Measurements from ENCODE around the gene SPTBN4. TPM values are rescaled to one million over a fixed set of nuclear protein-coding genes. Genes with fewer than 3 reads are reported as not detected.

SPTBN4 gene
- total and polyA plus RNA-seq, 2 experiments from 2014 or later = 0.67 to 1.3 TPM

DNA sequence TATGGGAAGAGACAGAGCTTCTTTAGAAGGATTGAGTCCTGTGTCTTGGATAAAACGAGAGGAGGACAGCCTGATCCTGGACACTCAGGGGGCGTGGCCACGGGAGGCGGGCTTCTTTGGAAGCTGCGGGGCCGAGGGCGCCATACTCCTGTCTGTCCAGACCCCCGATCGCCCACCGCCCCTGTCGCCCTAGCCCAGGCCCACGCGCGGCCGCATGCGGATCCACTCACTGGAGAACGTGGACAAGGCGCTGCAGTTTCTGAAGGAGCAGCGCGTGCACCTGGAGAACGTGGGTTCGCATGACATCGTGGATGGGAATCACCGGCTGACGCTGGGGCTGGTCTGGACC, 23.1 kb downstream of the SPTBN4 start:
- Histone ChIP-seq H3K4me1 (ENCODE audit: insufficient read depth) (no peaks in the 10 kb centered on the region), H2AFZ (no peak overlapping the region), H3K9me2 (replicated peaks; ENCODE audit: insufficient read depth) (no peaks in the 10 kb centered on the region), H4K20me1 (ENCODE audit: insufficient read depth, poor library complexity, severe bottlenecking) (no peaks in the 10 kb centered on the region), H3K4me2 (no peak overlapping the region), H3K27ac (no peak overlapping the region), H3K9me3 (ENCODE audit: low read depth) (no peaks in the 10 kb centered on the region), H3K36me3 (replicated peaks; ENCODE audit: insufficient read depth, low read depth) (no peaks in the 10 kb centered on the region), H3K79me2 (no peaks in the 10 kb centered on the region), H3K27me3 (peaks cover 5% of the 10 kb centered on the region), H3K4me3 (no peak overlapping the region)
- 92% methylated on average over 25 of the region's 25 CpGs for WGBS (ENCODE audit: low lambda C conversion rate, missing lambda C conversion rate)
- no peak for DNase-seq (ENCODE audit: low spot score)
- TF ChIP-seq EZH2phosphoT487 (IDR thresholded peaks at IDR 0.05; ENCODE audit: low read depth, severe bottlenecking, unreplicated experiment) (no peak), EZH2 (IDR thresholded peaks at IDR 0.05; ENCODE audit: borderline replicate concordance) (no peak)
- TF ChIP-seq, protein P1, sequence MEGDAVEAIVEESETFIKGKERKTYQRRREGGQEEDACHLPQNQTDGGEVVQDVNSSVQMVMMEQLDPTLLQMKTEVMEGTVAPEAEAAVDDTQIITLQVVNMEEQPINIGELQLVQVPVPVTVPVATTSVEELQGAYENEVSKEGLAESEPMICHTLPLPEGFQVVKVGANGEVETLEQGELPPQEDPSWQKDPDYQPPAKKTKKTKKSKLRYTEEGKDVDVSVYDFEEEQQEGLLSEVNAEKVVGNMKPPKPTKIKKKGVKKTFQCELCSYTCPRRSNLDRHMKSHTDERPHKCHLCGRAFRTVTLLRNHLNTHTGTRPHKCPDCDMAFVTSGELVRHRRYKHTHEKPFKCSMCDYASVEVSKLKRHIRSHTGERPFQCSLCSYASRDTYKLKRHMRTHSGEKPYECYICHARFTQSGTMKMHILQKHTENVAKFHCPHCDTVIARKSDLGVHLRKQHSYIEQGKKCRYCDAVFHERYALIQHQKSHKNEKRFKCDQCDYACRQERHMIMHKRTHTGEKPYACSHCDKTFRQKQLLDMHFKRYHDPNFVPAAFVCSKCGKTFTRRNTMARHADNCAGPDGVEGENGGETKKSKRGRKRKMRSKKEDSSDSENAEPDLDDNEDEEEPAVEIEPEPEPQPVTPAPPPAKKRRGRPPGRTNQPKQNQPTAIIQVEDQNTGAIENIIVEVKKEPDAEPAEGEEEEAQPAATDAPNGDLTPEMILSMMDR (IDR thresholded peaks at IDR 0.05; ENCODE audit: poor library complexity) = no peak

DNA sequence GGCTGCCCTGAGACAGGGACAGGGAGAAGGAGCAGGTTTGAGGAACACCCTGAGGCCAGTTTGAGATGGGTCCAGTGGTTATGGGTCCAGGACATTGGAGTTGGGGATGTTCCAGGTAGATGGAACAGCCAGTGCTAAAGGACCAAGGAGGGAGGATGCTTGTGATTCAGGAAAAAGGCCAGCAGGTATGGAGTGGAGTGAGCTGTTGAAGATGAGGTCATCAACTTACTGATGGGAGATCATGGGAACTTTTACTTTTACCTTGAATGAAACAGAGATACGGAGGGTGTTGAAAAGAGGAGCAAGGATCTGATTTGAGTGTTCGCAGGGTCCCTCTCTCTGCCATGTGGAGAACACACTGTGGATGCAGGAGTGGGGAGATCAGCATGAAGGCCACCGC, 25.5 kb downstream of the SPTBN4 start:
- peaks cover 5% of the 10 kb centered on the region for H3K27me3 ChIP-seq
- H2AFZ ChIP-seq = no peak overlapping the region
- TF ChIP-seq, protein P1 (IDR thresholded peaks at IDR 0.05; ENCODE audit: poor library complexity) = no peak
- no peak for TF ChIP-seq EZH2 (IDR thresholded peaks at IDR 0.05; ENCODE audit: borderline replicate concordance)
- no peak for TF ChIP-seq EZH2phosphoT487 (IDR thresholded peaks at IDR 0.05; ENCODE audit: low read depth, severe bottlenecking, unreplicated experiment)
- no peaks in the 10 kb centered on the region for H3K36me3 ChIP-seq (replicated peaks; ENCODE audit: insufficient read depth, low read depth)
- H3K9me3 ChIP-seq (ENCODE audit: low read depth) = no peaks in the 10 kb centered on the region
- H3K27ac ChIP-seq = no peak overlapping the region
- no peaks in the 10 kb centered on the region for H3K9me2 ChIP-seq (replicated peaks; ENCODE audit: insufficient read depth)
- no peak for DNase-seq (ENCODE audit: low spot score)
- H3K4me3 ChIP-seq = no peak overlapping the region
- no peaks in the 10 kb centered on the region for H3K79me2 ChIP-seq
- no peak overlapping the region for H3K4me2 ChIP-seq
- H4K20me1 ChIP-seq (ENCODE audit: insufficient read depth, poor library complexity, severe bottlenecking) = no peaks in the 10 kb centered on the region
- no peaks in the 10 kb centered on the region for H3K4me1 ChIP-seq (ENCODE audit: insufficient read depth)
- WGBS (ENCODE audit: low lambda C conversion rate, missing lambda C conversion rate) = 94% methylated on average over 3 of the region's 3 CpGs

DNA sequence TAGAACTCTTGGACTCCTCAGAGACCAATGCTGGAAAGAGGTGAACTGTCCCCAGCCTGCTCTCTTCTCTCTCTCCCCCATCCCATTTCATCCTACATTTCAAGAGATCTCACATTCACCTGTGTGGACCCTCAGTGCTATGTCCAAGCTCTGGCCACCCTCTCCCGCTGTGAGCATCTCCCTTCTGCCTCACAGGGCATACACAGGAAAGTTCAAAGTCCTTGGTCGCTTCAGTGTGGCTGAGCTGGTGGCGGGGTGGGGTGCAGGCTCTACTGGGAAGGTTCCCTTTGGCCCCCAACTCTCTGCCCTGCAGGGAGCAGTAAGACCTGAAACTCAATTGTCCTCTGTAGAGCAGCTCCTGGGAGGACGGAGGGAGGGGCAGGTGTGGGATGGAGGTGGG, 27.0 kb downstream of the SPTBN4 start:
- H3K4me2 ChIP-seq = no peak overlapping the region

More for the DNA sequence above, 27.0 kb downstream of the SPTBN4 start:
- no peak for DNase-seq (ENCODE audit: low spot score)
- TF ChIP-seq EZH2phosphoT487 (IDR thresholded peaks at IDR 0.05; ENCODE audit: low read depth, severe bottlenecking, unreplicated experiment) (no peak), EZH2 (IDR thresholded peaks at IDR 0.05; ENCODE audit: borderline replicate concordance) (no peak)
- TF ChIP-seq, protein P1 (IDR thresholded peaks at IDR 0.05; ENCODE audit: poor library complexity) = no peak
- no peaks in the 10 kb centered on the region for H3K9me3 ChIP-seq (ENCODE audit: low read depth)
- H3K36me3 ChIP-seq (replicated peaks; ENCODE audit: insufficient read depth, low read depth) = no peaks in the 10 kb centered on the region
- H3K79me2 ChIP-seq = no peaks in the 10 kb centered on the region
- no peak overlapping the region for H2AFZ ChIP-seq
- no peaks in the 10 kb centered on the region for H3K9me2 ChIP-seq (replicated peaks; ENCODE audit: insufficient read depth)
- H3K27ac ChIP-seq = no peak overlapping the region
- 52% methylated on average over 4 of the region's 4 CpGs for WGBS (ENCODE audit: low lambda C conversion rate, missing lambda C conversion rate)
- no peaks in the 10 kb centered on the region for H3K4me1 ChIP-seq (ENCODE audit: insufficient read depth)
- no peaks in the 10 kb centered on the region for H3K27me3 ChIP-seq
- H4K20me1 ChIP-seq (ENCODE audit: insufficient read depth, poor library complexity, severe bottlenecking) = no peaks in the 10 kb centered on the region
- no peak overlapping the region for H3K4me3 ChIP-seq
